Cardiac muscle cell (in vitro differentiated cells and primary cell): ENCODE results near the gene PRAC2. TPM values are rescaled to one million over a fixed set of nuclear protein-coding genes. Genes with fewer than 3 reads are reported as not detected.

Experiments
- DNase-seq, 2 donors: peaks; one replicate each; pipeline versions ENCODE4 v3.0.0 to v3.0.0-alpha.2; 2010 to 2017; ENCODE audit warnings: low read depth in 1 of 2, low spot score in 1 of 2
- H3K27ac ChIP-seq: fragments of 200-600 bp; sonication (generic); 2 replicates; pipeline ENCODE4 v1.5.1; 2016
- H3K27me3 ChIP-seq: fragments of 200-600 bp; sonication (generic); 2 replicates; pipeline ENCODE4 v1.6.0; 2016; ENCODE audit warnings: control low read depth
- H3K36me3 ChIP-seq: fragments of 200-600 bp; sonication (generic); 2 replicates; pipeline ENCODE4 v1.5.1; 2016; ENCODE audit warnings: control low read depth
- H3K4me1 ChIP-seq: fragments of 200-600 bp; sonication (generic); 2 replicates; pipeline ENCODE4 v1.8.1; 2017; ENCODE audit warnings: low read depth, mild to moderate bottlenecking, mixed run types
- H3K4me3 ChIP-seq: fragments of 200-600 bp; sonication (generic); 2 replicates; pipeline ENCODE4 v1.5.1; 2016; ENCODE audit warnings: mild to moderate bottlenecking
- H3K9me3 ChIP-seq: fragments of 200-600 bp; sonication (generic); 2 replicates; pipeline ENCODE4 v1.5.1; 2017; ENCODE audit warnings: low read depth, mild to moderate bottlenecking, control low read depth
- polyA plus RNA-seq: library from polyadenylated mRNA; unstranded; fragments of >200 nt; fragmentation: Nextera tagmentation; extraction: Ambion mirVana; gene quantifications from 2 replicates; pipeline ENCODE4 v1.2.1, GENCODE V29; 2016
- total RNA-seq: library from RNA; depleted of rRNA; stranded (reverse); fragments of >200 nt; gene quantifications from 2 replicates; pipeline ENCODE4 v1.2.3, GENCODE V29; 2016
- TF ChIP-seq, protein P1 (sequence below): IDR thresholded peaks from 2 replicates; pipeline ENCODE4 v1.5.1; 2012; ENCODE audit warnings: low read depth, mild to moderate bottlenecking, low read length

Gene PRAC2
- total and polyA plus RNA-seq, 2 experiments from 2014 or later = not detected

GRCh38 chr17:48756830-48757251 is 33.9 kb downstream of the PRAC2 start:
- Histone ChIP-seq H3K9me3 (no peaks in the 10 kb centered on the region), H3K4me3 (no peak overlapping the region), H3K27me3 (peaks cover 100% of the 10 kb centered on the region), H3K4me1 (no peaks in the 10 kb centered on the region), H3K36me3 (no peaks in the 10 kb centered on the region), H3K27ac (no peak overlapping the region)
- no peak for DNase-seq
- TF ChIP-seq, protein P1, sequence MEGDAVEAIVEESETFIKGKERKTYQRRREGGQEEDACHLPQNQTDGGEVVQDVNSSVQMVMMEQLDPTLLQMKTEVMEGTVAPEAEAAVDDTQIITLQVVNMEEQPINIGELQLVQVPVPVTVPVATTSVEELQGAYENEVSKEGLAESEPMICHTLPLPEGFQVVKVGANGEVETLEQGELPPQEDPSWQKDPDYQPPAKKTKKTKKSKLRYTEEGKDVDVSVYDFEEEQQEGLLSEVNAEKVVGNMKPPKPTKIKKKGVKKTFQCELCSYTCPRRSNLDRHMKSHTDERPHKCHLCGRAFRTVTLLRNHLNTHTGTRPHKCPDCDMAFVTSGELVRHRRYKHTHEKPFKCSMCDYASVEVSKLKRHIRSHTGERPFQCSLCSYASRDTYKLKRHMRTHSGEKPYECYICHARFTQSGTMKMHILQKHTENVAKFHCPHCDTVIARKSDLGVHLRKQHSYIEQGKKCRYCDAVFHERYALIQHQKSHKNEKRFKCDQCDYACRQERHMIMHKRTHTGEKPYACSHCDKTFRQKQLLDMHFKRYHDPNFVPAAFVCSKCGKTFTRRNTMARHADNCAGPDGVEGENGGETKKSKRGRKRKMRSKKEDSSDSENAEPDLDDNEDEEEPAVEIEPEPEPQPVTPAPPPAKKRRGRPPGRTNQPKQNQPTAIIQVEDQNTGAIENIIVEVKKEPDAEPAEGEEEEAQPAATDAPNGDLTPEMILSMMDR = no peak

- Histone ChIP-seq H3K27me3 (peaks cover 100% of the 10 kb centered on the region), H3K27ac (no peak overlapping the region)
These were observed 34.6 kb downstream of the PRAC2 start for GRCh38 chr17:48757524-48757961.

GRCh38 chr17:48759288-48759687 is 36.3 kb downstream of the PRAC2 start:
- no peak for DNase-seq
- no peak overlapping the region for H3K4me3 ChIP-seq
- TF ChIP-seq, protein P1 = no peak
- no peaks in the 10 kb centered on the region for H3K9me3 ChIP-seq
- H3K27ac ChIP-seq = no peak overlapping the region
- H3K36me3 ChIP-seq = no peaks in the 10 kb centered on the region
- H3K27me3 ChIP-seq = peaks cover 100% of the 10 kb centered on the region
- no peaks in the 10 kb centered on the region for H3K4me1 ChIP-seq

More at GRCh38 chr17:48757524-48757961, 34.6 kb downstream of the PRAC2 start:
- TF ChIP-seq, protein P1 = no peak
- DNase-seq = no peak
- Histone ChIP-seq H3K4me3 (no peak overlapping the region), H3K9me3 (no peaks in the 10 kb centered on the region), H3K4me1 (no peaks in the 10 kb centered on the region), H3K36me3 (no peaks in the 10 kb centered on the region)

- TF ChIP-seq, protein P1 = no peak
- Histone ChIP-seq H3K9me3 (no peaks in the 10 kb centered on the region), H3K4me1 (no peaks in the 10 kb centered on the region), H3K36me3 (no peaks in the 10 kb centered on the region), H3K4me3 (no peak overlapping the region), H3K27ac (no peak overlapping the region), H3K27me3 (peaks cover 100% of the 10 kb centered on the region)
- DNase-seq = no peak
These were observed 37.4 kb downstream of the PRAC2 start for GRCh38 chr17:48760411-48760810.

- Histone ChIP-seq H3K4me3 (no peak overlapping the region), H3K36me3 (no peaks in the 10 kb centered on the region), H3K27ac (no peak overlapping the region), H3K4me1 (no peaks in the 10 kb centered on the region), H3K9me3 (no peaks in the 10 kb centered on the region), H3K27me3 (peaks cover 100% of the 10 kb centered on the region)
- TF ChIP-seq, protein P1 = no peak
- no peak for DNase-seq
These were observed 38.1 kb downstream of the PRAC2 start for GRCh38 chr17:48761114-48761513.

DNA sequence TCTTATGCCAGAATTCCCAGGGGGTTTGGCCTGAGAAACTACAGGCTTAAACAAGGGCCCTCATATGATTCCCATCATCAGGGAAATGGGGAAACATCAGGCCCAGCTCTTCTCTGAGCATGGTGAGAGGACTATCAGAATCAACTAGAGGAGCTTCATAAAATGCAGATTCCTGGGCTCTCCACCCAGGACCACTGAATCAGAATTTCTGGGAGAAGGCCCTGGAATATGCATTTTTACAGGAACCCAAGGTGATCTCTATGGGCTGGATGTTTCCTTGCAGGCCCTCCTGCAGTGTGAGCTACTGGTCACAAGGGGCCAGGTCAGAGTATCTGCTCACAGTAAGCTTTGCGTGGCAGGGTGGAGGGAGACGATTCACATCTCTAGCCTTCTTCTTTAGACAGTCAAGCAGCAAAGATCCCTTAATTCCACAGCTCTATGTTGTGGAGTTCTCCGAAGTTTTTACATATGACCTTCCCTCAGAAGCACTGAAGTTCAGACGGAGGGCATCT is 44.3 kb downstream of the PRAC2 start:
- H3K4me1 ChIP-seq = no peaks in the 10 kb centered on the region
- H3K27me3 ChIP-seq = peaks cover 72% of the 10 kb centered on the region
- H3K4me3 ChIP-seq = no peak overlapping the region
- DNase-seq = no peak
- no peaks in the 10 kb centered on the region for H3K9me3 ChIP-seq
- TF ChIP-seq, protein P1 = no peak
- no peak overlapping the region for H3K27ac ChIP-seq
- H3K36me3 ChIP-seq = no peaks in the 10 kb centered on the region
